IgD-negative memory B cell (primary cell): Measurements from ENCODE around the gene RPUSD4. TPM values are rescaled to one million over a fixed set of nuclear protein-coding genes. Genes with fewer than 3 reads are reported as not detected.

ENCODE experiments used
- H3K27ac Mint-ChIP-seq, 3 donors: one replicate each; pipeline ENCODE4 v1.8.0; 2020 to 2022; ENCODE audit warnings: mild to moderate bottlenecking in 3 of 3, mixed read lengths in 3 of 3, moderate library complexity in 1 of 3
- H3K27me3 Mint-ChIP-seq: one replicate; pipeline ENCODE4 v1.8.0; 2021; ENCODE audit warnings: mixed read lengths
- H3K36me3 Mint-ChIP-seq: one replicate; pipeline ENCODE4 v1.8.0; 2020; ENCODE audit warnings: mild to moderate bottlenecking, mixed read lengths
- H3K4me1 Mint-ChIP-seq, 3 donors: one replicate each; pipeline ENCODE4 v1.8.0; 2020 to 2022; ENCODE audit warnings: mixed read lengths in 3 of 3, mild to moderate bottlenecking in 1 of 3
- H3K4me3 Mint-ChIP-seq, 4 donors: one replicate each; pipeline ENCODE4 v1.8.0; 2020 to 2022; ENCODE audit warnings: mild to moderate bottlenecking in 4 of 4, mixed read lengths in 4 of 4, moderate library complexity in 3 of 4
- H3K9me3 Mint-ChIP-seq, 3 donors: one replicate each; pipeline ENCODE4 v1.8.0; 2020 to 2021; ENCODE audit warnings: mixed read lengths in 3 of 3, mild to moderate bottlenecking in 1 of 3
- polyA plus RNA-seq: library from polyadenylated mRNA; unstranded; fragments of 300-500 nt; fragmentation: Illumina TruSeq; gene quantifications from one replicate; pipeline ENCODE4 v1.2.3, GENCODE V29; 2021

RPUSD4 gene
- polyA plus RNA-seq, 1 donor from 2014 or later: 19.5 TPM

DNA sequence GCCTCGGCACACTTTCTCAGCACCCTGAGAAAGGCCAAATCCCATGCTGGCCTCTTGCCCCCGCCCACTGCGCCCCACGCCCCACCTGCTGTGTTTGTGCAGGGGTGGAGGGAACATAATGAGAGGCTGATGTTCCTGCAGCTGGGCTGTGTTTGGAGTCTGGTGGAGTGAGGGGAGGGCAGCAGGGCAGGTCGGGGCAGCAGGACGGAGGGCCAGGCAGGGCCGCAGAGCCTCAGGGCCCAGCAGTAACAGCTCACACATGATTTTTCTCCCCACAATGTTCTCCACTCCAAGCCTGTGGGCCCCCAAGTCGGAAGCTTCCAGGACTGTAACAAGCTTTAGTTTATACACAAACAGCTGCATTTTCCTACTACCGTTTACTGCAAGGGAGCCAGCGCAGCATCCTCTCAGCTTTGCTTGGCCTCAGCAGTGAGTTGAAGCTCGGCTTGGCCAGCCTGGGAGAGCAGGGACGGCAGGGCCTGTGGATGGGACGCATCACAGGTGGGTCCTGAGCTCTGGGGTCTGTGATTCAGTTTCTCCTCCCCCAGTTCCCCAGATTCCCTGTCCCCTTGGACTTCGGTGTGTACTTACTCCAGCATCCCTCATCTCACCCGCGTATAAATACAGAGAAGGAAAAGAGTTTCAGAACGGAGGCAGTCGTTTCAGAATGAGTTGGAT lies 51.0 kb downstream of the RPUSD4 start:
- Mint-ChIP-seq H3K9me3 (no peaks in the 10 kb centered on the region), H3K27ac (no peak overlapping the region), H3K4me1 (peaks cover 0 to 2% (median 0%) of the 10 kb centered on the region in 3 donors), H3K4me3 (no peak overlapping the region), H3K36me3 (no peaks in the 10 kb centered on the region), H3K27me3 (no peaks in the 10 kb centered on the region)

DNA sequence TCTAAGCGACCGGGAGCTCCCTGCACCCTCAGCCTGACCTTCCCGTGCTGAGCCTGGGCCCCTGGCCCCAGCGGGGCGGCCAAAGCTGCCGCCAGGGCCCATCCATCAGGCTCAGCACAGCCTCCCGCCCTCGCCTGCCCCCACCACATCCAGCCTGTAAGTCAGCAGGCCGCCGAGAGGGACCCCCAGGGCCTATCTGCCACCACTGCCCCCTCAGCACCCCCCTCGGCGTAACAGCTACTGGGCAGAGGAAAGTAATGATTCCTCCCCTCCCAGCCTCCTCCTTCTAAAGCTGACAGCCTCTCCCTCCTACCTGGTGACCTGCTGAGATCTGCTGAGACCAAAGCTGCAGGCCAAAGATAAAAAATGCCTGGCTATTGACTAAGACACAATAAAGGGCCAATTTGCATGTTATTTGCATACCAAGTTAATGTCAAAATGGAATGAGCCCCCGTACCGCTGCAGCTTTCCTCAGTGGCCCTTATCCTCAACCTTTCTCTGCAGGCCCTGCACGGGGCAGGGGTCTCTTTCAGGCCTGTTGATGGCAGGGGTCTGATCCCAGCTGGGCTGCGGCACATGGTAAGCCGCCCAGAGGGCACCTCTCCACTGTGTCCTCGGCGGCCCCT lies 51.6 kb downstream of the RPUSD4 start:
- Mint-ChIP-seq H3K9me3 (no peaks in the 10 kb centered on the region), H3K4me1 (peaks cover 0 to 2% (median 1%) of the 10 kb centered on the region in 3 donors), H3K27me3 (no peaks in the 10 kb centered on the region), H3K4me3 (no peak overlapping the region), H3K36me3 (no peaks in the 10 kb centered on the region), H3K27ac (no peak overlapping the region)

DNA sequence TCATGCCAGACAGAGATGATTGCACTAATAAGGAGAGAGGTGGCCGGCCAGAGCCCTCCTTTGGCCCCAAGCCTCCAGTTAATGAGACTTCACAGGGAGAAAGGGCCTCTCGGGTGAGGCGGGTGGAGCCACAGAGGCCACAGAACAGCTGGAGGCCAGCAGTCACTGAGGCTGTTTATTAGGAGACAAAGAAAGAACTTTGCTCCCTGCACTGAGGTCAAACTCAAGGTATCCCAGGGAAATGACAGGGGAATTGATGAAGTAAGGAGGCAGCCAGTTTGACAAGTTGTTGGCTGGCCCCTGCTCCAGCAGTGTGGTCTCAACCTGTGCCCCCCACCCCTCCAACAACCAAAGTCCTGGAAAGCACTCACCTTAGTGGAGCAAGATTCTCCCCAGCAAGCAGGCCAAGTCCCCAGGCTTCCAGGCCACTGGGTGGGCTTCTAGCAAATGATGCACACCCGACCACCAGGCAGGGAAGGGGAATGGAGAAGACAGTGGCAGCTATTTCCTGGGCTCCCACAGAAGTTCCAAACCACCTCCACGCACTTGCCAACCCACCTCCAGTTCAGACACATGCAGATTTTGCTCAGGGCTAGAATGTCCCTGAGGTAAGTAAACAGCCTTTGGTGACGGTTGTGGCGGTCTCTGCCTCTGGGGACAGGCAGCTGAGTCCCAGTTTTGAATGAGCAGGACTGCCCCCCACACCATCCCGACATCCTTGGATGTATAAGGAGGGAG lies 53.2 kb downstream of the RPUSD4 start:
- peaks cover 0 to 2% (median 0%) of the 10 kb centered on the region in 3 donors for H3K4me1 Mint-ChIP-seq
- no peaks in the 10 kb centered on the region for H3K9me3 Mint-ChIP-seq
- H3K36me3 Mint-ChIP-seq: peaks cover 2% of the 10 kb centered on the region
- H3K4me3 Mint-ChIP-seq: no peak overlapping the region
- H3K27ac Mint-ChIP-seq: no peak overlapping the region
- H3K27me3 Mint-ChIP-seq: no peaks in the 10 kb centered on the region

DNA sequence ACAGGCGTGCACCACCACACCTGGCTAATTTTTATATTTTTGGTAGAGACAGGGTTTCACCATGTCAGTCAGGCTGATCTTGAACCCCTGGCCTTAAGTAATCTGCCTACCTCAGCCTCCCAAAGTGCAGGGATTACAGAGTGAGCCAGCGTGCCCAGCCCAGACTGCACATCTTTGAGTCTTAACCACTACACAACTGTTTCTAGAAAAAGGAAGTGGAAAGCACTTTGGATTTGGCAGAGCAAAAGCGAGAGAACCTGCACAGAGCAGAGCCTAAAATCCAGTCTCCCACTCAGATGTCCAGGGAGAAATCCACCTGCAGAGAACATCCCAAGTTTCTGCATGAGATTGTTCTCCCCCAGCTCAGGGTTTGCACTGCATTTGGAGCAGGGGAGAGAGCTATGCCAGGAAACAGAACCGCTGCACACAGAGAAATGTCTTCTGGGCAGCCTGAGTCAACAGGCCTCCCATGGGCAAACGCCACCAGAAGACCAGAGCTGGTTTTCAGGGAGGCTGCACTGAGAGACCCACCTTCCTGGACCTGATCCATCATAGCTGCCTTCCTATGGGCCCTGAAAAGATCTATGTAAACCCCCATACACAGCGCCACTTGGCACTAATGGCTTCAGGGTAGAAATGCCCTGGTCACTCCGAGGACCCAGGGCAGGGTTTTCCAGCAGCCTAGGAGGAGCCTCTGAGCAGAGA lies 54.0 kb downstream of the RPUSD4 start:
- no peak overlapping the region for H3K27ac Mint-ChIP-seq

DNA sequence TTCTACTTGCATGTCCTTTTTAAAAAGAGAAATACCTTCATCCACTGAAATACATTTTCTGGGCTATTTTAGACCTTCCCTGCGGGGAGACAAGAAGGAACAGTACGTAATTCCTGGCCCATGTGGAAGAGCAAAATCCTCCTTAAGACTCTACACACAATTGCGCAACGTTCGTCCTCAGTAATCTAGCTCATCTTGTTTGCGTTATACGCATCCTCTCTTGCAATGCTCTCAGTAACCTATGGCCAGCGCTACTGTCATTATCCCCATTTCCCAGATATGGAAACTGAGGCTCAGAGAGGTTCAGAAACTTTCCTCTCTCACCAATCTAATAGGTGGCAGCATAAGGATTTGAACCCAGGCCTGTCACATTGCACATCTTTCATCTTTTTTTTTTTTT lies 54.6 kb downstream of the RPUSD4 start:
- no peak overlapping the region for H3K27ac Mint-ChIP-seq
- peaks cover 0 to 2% (median 0%) of the 10 kb centered on the region in 3 donors for H3K4me1 Mint-ChIP-seq
- peaks cover 3% of the 10 kb centered on the region for H3K27me3 Mint-ChIP-seq
- H3K36me3 Mint-ChIP-seq: peaks cover 4% of the 10 kb centered on the region
- peaks cover 0 to 7% (median 6%) of the 10 kb centered on the region in 3 donors for H3K9me3 Mint-ChIP-seq
- H3K4me3 Mint-ChIP-seq: no peak overlapping the region

More for the DNA sequence above, 54.0 kb downstream of the RPUSD4 start:
- no peak overlapping the region for H3K4me3 Mint-ChIP-seq
- peaks cover 0 to 2% (median 0%) of the 10 kb centered on the region in 3 donors for H3K4me1 Mint-ChIP-seq
- H3K27me3 Mint-ChIP-seq: no peaks in the 10 kb centered on the region
- H3K9me3 Mint-ChIP-seq: peaks cover 0 to 3% (median 0%) of the 10 kb centered on the region in 3 donors
- H3K36me3 Mint-ChIP-seq: peaks cover 2% of the 10 kb centered on the region

DNA sequence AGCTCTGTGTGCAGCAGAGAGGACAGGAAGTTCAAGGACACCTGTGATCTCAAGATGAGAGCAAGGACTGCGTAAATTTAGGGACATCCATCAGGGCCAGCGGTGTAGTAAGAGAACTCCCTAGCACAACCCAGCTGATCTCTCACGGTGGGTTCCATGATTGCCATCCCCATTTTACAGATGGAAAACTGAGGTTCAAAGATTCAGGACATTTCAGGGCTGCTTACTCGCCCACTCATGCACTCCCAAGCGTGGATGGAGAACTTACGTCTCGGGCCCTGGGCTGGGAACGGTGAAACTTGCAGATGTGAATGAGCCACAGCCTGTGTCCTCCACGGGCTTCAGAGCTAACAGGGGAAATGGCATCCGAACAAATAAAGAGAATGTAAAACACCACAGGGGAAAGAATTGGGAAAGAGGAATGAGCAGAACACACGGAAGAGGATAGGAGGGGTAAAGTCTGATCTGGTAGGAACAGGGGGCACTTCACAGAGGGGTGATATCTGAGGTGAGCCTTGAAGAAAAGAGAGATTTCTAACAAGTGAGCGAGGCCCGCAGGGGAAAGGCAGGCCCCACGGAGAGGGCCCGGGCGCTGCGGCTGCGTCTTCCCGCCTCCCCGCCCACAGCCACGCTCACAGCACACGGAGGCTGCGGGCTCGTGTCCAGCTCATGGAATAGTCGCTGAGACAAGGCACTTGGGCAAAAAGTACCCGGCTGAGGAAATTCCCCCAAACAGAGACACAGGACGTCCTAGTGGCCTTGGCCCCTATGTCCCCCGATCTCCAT lies 55.9 kb downstream of the RPUSD4 start:
- H3K9me3 Mint-ChIP-seq: peaks cover 0 to 14% (median 7%) of the 10 kb centered on the region in 3 donors
- H3K27me3 Mint-ChIP-seq: peaks cover 3% of the 10 kb centered on the region
- H3K4me1 Mint-ChIP-seq: peaks cover 0 to 2% (median 0%) of the 10 kb centered on the region in 3 donors
- no peak overlapping the region for H3K4me3 Mint-ChIP-seq
- peaks cover 4% of the 10 kb centered on the region for H3K36me3 Mint-ChIP-seq
- no peak overlapping the region for H3K27ac Mint-ChIP-seq

DNA sequence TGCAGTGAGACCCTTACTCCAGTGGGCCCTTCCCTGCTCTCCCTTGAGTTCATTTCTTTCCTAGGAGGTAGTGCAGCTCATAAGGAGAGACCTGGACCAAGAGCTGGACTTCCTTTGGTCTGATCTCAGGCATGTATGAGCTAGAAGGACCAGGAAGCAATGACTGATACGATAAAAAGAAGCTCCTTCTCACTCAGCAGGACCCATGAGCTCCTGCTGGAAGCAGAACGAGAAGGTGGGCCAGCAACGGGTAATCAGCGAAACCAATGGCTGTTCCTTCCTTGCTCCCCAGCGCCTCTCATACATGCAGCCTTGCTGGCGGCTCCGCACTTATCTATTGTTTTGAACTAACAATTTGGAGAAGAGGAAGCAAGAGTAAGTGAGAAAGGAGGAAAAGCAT lies 56.8 kb downstream of the RPUSD4 start:
- no peak overlapping the region for H3K27ac Mint-ChIP-seq
- H3K4me3 Mint-ChIP-seq: no peak overlapping the region
- H3K4me1 Mint-ChIP-seq: peaks cover 0 to 2% (median 0%) of the 10 kb centered on the region in 3 donors
- H3K27me3 Mint-ChIP-seq: peaks cover 6% of the 10 kb centered on the region
- peaks cover 4% of the 10 kb centered on the region for H3K36me3 Mint-ChIP-seq
- peaks cover 0 to 14% (median 7%) of the 10 kb centered on the region in 3 donors for H3K9me3 Mint-ChIP-seq

DNA sequence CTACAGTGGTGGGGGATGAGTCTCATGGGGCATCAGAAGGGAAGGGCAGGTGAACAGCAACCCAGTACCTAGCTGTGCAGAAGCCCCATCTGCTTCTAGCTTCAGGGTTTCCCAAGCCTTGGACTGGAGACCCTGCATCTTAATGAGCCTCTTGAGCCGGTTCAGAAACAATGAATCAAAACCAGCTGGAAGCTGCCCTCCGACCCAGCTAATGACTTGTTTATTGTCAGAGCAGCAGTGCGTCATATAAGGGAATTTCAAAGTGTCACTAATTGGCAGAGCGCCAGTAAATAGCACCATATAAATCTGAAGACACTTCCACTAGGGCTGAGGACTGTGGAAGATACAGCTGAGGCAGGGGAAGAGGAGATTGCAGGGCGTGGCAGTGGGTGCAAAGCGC lies 57.5 kb downstream of the RPUSD4 start:
- peaks cover 7% of the 10 kb centered on the region for H3K27me3 Mint-ChIP-seq

DNA sequence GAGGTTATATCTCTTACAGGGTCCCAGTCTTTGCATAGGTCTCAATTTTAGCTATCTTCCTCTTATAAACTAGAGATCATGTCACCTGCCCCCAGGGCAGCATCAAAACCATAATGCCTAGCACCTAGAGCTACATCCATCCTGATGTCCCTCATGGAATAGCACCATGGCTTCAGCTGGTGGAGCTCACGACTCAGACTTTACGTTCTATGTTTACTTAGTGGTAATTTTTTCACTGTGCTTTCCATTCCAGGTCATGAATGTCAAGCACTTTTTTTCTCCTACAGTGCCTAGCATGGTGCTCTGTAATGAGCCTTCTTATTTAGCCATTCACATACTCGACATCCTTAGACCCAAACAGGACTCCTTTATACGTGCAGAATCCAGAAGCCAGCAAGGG lies 58.4 kb downstream of the RPUSD4 start:
- Mint-ChIP-seq H3K4me3 (no peak overlapping the region), H3K36me3 (peaks cover 4% of the 10 kb centered on the region), H3K27ac (no peak overlapping the region), H3K4me1 (peaks cover 0 to 2% (median 0%) of the 10 kb centered on the region in 3 donors), H3K9me3 (peaks cover 0 to 14% (median 7%) of the 10 kb centered on the region in 3 donors), H3K27me3 (peaks cover 8% of the 10 kb centered on the region)

More for the DNA sequence above, 57.5 kb downstream of the RPUSD4 start:
- Mint-ChIP-seq H3K9me3 (peaks cover 0 to 14% (median 7%) of the 10 kb centered on the region in 3 donors), H3K27ac (no peak overlapping the region), H3K4me1 (peaks cover 0 to 2% (median 0%) of the 10 kb centered on the region in 3 donors), H3K36me3 (peaks cover 4% of the 10 kb centered on the region), H3K4me3 (no peak overlapping the region)

DNA sequence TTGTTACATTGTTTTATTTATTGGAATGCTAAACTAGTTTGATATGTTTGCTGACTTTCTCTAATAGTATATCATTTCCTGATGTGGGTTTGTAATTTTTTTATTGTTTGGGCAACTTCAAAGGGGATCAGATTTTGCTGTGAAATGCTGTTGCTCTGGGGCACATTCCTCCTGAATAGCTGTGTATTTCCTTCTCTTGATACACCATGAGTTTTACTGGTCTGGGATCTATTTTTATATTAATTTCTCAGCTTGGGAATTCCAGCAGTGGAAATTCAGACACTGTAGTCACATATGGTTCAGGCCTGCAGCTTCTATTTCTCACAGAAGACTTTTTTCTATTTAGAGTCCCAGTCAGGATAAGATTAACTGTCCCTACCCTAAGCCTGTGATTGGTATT lies 58.9 kb downstream of the RPUSD4 start:
- Mint-ChIP-seq H3K4me1 (peaks cover 0 to 2% (median 0%) of the 10 kb centered on the region in 3 donors), H3K36me3 (peaks cover 5% of the 10 kb centered on the region), H3K27ac (no peak overlapping the region), H3K27me3 (peaks cover 8% of the 10 kb centered on the region), H3K4me3 (no peak overlapping the region), H3K9me3 (peaks cover 0 to 14% (median 7%) of the 10 kb centered on the region in 3 donors)

DNA sequence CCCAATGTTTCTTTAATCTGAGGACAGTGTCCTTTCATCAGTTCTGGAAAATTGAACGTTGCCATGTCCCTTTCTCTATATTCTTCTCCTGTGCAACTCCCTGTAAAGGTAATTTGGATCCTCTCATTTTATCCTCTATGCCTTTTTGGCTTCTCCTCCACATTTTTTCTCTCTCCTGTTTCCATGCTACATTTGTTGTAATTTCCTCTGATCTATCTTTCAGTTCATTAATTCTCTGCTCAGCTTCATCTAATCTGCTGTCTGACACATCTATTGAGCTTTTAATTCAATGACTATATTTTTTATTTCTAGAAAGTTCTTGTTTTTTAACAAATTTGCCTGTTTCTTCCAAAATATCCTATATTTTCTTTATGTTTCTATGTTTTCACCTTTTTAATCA lies 59.3 kb downstream of the RPUSD4 start:
- Mint-ChIP-seq H3K4me3 (peak overlapping the region in 1 of 4 donors; percentile 47), H3K27ac (no peak overlapping the region), H3K27me3 (peaks cover 8% of the 10 kb centered on the region), H3K9me3 (peaks cover 0 to 14% (median 7%) of the 10 kb centered on the region in 3 donors), H3K36me3 (peaks cover 6% of the 10 kb centered on the region), H3K4me1 (peaks cover 0 to 2% (median 0%) of the 10 kb centered on the region in 3 donors)
